Keratinocyte (primary cell): Measurements from ENCODE around the gene ARHGAP19. TPM values are rescaled to one million over a fixed set of nuclear protein-coding genes. Genes with fewer than 3 reads are reported as not detected.

ENCODE experiments used
- DNase-seq: peaks from one replicate; pipeline ENCODE4 v3.0.0-alpha.2; 2011; ENCODE audit warnings: low read depth, missing footprints, low spot score
- FAIRE-seq: peaks from 2 replicates; lab custom pipeline; 2011; peaks lifted over from hg19 to GRCh38; lab: Jason Lieb, UNC
- H2AFZ ChIP-seq: 2 replicates; pipeline ENCODE4 v1.6.0; 2012; ENCODE audit warnings: low read length, control low read depth, inconsistent platforms; ENCODE audit not compliant: control insufficient read depth
- H3K27ac ChIP-seq: 2 replicates; pipeline ENCODE4 v1.5.1; 2011; ENCODE audit warnings: low read length; ENCODE audit not compliant: control insufficient read depth, insufficient read depth
- H3K27me3 ChIP-seq: 3 replicates; pipeline ENCODE4 v1.6.0; 2011; ENCODE audit warnings: low read length; ENCODE audit not compliant: control insufficient read depth, insufficient read depth; ENCODE audit errors: extremely low read depth
- H3K36me3 ChIP-seq, 2 experiments: 2 replicates in 1 of 2; 3 replicates in 1 of 2; pipeline ENCODE4 v1.5.1; 2011; ENCODE audit warnings: low read length in 2 of 2, mild to moderate bottlenecking in 1 of 2; ENCODE audit not compliant: control insufficient read depth in 2 of 2, insufficient read depth in 2 of 2; ENCODE audit errors: extremely low read depth in 1 of 2
- H3K4me1 ChIP-seq: 3 replicates; pipeline ENCODE4 v1.5.1; 2011; ENCODE audit warnings: low read length; ENCODE audit not compliant: control insufficient read depth, insufficient read depth; ENCODE audit errors: extremely low read depth
- H3K4me2 ChIP-seq: 3 replicates; pipeline ENCODE4 v1.6.0; 2011; ENCODE audit warnings: low read depth, low read length; ENCODE audit not compliant: control insufficient read depth, insufficient read depth; ENCODE audit errors: extremely low read depth
- H3K4me3 ChIP-seq, 3 experiments: fragments of 200-600 bp in 1 of 3; sonication (generic) in 1 of 3; 2 replicates in 2 of 3; 3 replicates in 1 of 3; pipeline ENCODE4 v1.5.1; 2011 to 2016; ENCODE audit warnings: low read length in 3 of 3, mild to moderate bottlenecking in 3 of 3, control low read depth in 2 of 3, inconsistent platforms in 1 of 3, low read depth in 1 of 3, mixed read lengths in 1 of 3, mixed run types in 1 of 3, moderate library complexity in 1 of 3; ENCODE audit not compliant: control insufficient read depth in 2 of 3, insufficient read depth in 2 of 3; ENCODE audit errors: extremely low read depth in 1 of 3
- H3K79me2 ChIP-seq: 2 replicates; pipeline ENCODE4 v1.6.0; 2012; ENCODE audit warnings: low read length; ENCODE audit not compliant: control insufficient read depth, insufficient read depth
- H3K9ac ChIP-seq: 3 replicates; pipeline ENCODE4 v1.6.0; 2011; ENCODE audit warnings: low read length; ENCODE audit not compliant: control insufficient read depth, insufficient read depth; ENCODE audit errors: extremely low read depth
- H3K9me1 ChIP-seq: 3 replicates; pipeline ENCODE4 v1.6.0; 2011; ENCODE audit warnings: low read length; ENCODE audit not compliant: control insufficient read depth, insufficient read depth; ENCODE audit errors: extremely low read depth
- H3K9me3 ChIP-seq: 2 replicates; pipeline ENCODE4 v1.5.1; 2012; ENCODE audit warnings: low read depth, low read length; ENCODE audit not compliant: control insufficient read depth
- H4K20me1 ChIP-seq: 3 replicates; pipeline ENCODE4 v1.6.0; 2011; ENCODE audit warnings: low read length; ENCODE audit not compliant: control insufficient read depth, insufficient read depth; ENCODE audit errors: extremely low read depth
- CTCF ChIP-seq, 3 experiments: IDR thresholded peaks in 1 of 3; conservative IDR thresholded peaks in 1 of 3; optimal IDR thresholded peaks in 1 of 3; 2 replicates in 2 of 3; 3 replicates in 1 of 3; pipeline versions ENCODE3 to v1.5.1; 2011; ENCODE audit warnings: low read length in 3 of 3, mild to moderate bottlenecking in 3 of 3, moderate library complexity in 2 of 3, control low read depth in 1 of 3, inconsistent platforms in 1 of 3; ENCODE audit not compliant: insufficient read depth in 2 of 3; ENCODE audit errors: extremely low read depth in 1 of 3
- EZH2 ChIP-seq: IDR thresholded peaks from one replicate; pipeline ENCODE4 v1.6.1; 2012; ENCODE audit warnings: inconsistent platforms, mild to moderate bottlenecking, low read length, moderate library complexity
- dilution Hi-C: fragments of 300-500 bp; cut with MboI; formaldehyde crosslinking; loops from one replicate; pipeline ENCODE4 v1.7.0; 2020; ENCODE audit warnings: low sequenced_read_pairs; ENCODE audit not compliant: extremely low pct_ligation_motif_present
- polyA plus RNA-seq, 5 experiments: library from polyadenylated mRNA; depleted of rRNA in 3 of 5; stranded (reverse) in 3 of 5; stranded (forward) in 1 of 5; unstranded in 1 of 5; fragments of >200 nt; gene quantifications; 1 replicate in 1 of 5; 2 replicates in 3 of 5; 3 replicates in 1 of 5; pipeline versions ENCODE4 v1.2.1 to v1.2.3, GENCODE V29; 2011 to 2012; ENCODE audit warnings: missing spikeins in 2 of 5, low read depth in 1 of 5, low replicate concordance in 1 of 5

Gene ARHGAP19
- polyA plus RNA-seq, 1 donor (not counting 4 experiments of a cell fraction or from before 2014, with no cell fraction given) = 7.5 TPM

- H4K20me1 ChIP-seq = no peaks in the 10 kb centered on the region
- no peaks in the 10 kb centered on the region for H3K9me1 ChIP-seq
- H2AFZ ChIP-seq = peak overlapping the region; percentile 10
- H3K79me2 ChIP-seq = peaks cover 24% of the 10 kb centered on the region
- DNase-seq (no peak), FAIRE-seq (no peak)
- H3K4me1 ChIP-seq = peaks cover 31% of the 10 kb centered on the region
- peak overlapping the region; percentile 95 for H3K27ac ChIP-seq
- H3K4me3 ChIP-seq = peak overlapping the region; percentile 77 to 82 (median 81)
- TF ChIP-seq CTCF (optimal IDR thresholded peaks at IDR 0.05 in 1 of 3, IDR thresholded peaks at IDR 0.05 in 1 of 3, conservative IDR thresholded peaks at IDR 0.05 in 1 of 3; ENCODE audit: extremely low read depth in 1 of 3, insufficient read depth in 2 of 3, low read length in 3 of 3) = no peak
- no peak for TF ChIP-seq EZH2
- no peaks in the 10 kb centered on the region for H3K9me3 ChIP-seq
- peak overlapping the region; percentile 96 for H3K9ac ChIP-seq
- H3K27me3 ChIP-seq = no peaks in the 10 kb centered on the region
- dilution Hi-C loops = no loop called here
- no peaks in the 10 kb centered on the region for H3K36me3 ChIP-seq
- H3K4me2 ChIP-seq = peak overlapping the region; percentile 93
These were observed 42.8 kb upstream of the ARHGAP19 start for GRCh38 chr10:97335188-97335619.

GRCh38 chr10:97334370-97335175 lies 42.1 kb upstream of the ARHGAP19 start, which contains the start of gene FRAT2:
Gene FRAT2, minus strand, starts transcription at chr10:97334729. Its CDS starts 157 bp downstream, at chr10:97334572.
- H2AFZ ChIP-seq = peak within 1 kb of the TSS; percentile 90
- dilution Hi-C loops = no loop called here
- FAIRE-seq = no peak

More at GRCh38 chr10:97334370-97335175, 42.1 kb upstream of the ARHGAP19 start, which contains the start of gene FRAT2:
- H3K36me3 ChIP-seq = no peaks in the 10 kb centered on the region
- H3K27ac ChIP-seq = peak within 1 kb of the TSS; percentile 95
- TF ChIP-seq CTCF (optimal IDR thresholded peaks at IDR 0.05 in 1 of 3, IDR thresholded peaks at IDR 0.05 in 1 of 3, conservative IDR thresholded peaks at IDR 0.05 in 1 of 3; ENCODE audit: extremely low read depth in 1 of 3, insufficient read depth in 2 of 3, low read length in 3 of 3) = no peak
- TF ChIP-seq EZH2 = no peak
- H3K4me2 ChIP-seq = peak within 1 kb of the TSS; percentile 93
- peak within 1 kb of the TSS; percentile 96 for H3K9ac ChIP-seq
- peaks cover 31% of the 10 kb centered on the region for H3K4me1 ChIP-seq
- peaks cover 24% of the 10 kb centered on the region for H3K79me2 ChIP-seq
- no peaks in the 10 kb centered on the region for H3K27me3 ChIP-seq
- peak within 1 kb of the TSS; percentile 77 to 91 (median 82) for H3K4me3 ChIP-seq
- no peaks in the 10 kb centered on the region for H3K9me3 ChIP-seq
- no peaks in the 10 kb centered on the region for H3K9me1 ChIP-seq
- no peak for DNase-seq
- no peaks in the 10 kb centered on the region for H4K20me1 ChIP-seq
